A673 (cell line): ENCODE data around the gene ARMC12.

Experiments
- CTCF ChIP-seq: fragments of 300-800, 200-600 bp; sonication (generic); conservative IDR thresholded peaks from 2 replicates; pipeline ENCODE4 v1.5.1; 2017; ENCODE audit warnings: low read depth, mild to moderate bottlenecking, antibody characterized with exemption, low read length, moderate library complexity, mixed read lengths
- EZH2 ChIP-seq: fragments of 200-600 bp; sonication (generic); IDR thresholded peaks from 2 replicates; pipeline ENCODE4 v1.6.1; 2017; ENCODE audit warnings: borderline replicate concordance, low read depth, mild to moderate bottlenecking, mixed read lengths, antibody characterized with exemption, low read length; ENCODE audit not compliant: poor library complexity, severe bottlenecking

GRCh38 chr6:35711731-35712130, 25.1 kb upstream of the ARMC12 start:
- no peak for TF ChIP-seq CTCF
- no peak for TF ChIP-seq EZH2
